ENCODE measurements around the gene PARG.
A peak's percentile ranks its signal among the peaks of the same experiment; 100 is the strongest.
"Not testable (repeated sequence)": the region's sequence is repeated elsewhere in the genome, so short reads cannot be mapped to it uniquely, and the experiment has no call there.

The PARG gene

GRCh38 chr10:49941447-49942338 lies at the start of gene PARG, which contains the start of gene TIMM23B:
TSS of gene PARG (minus strand) at chr10:49942027. CDS start at chr10:49941725, 302 bp downstream.
TSS of gene TIMM23B (plus strand) at chr10:49942053. CDS start at chr10:49942195, 142 bp downstream.
- peak; percentile 85 for DNase-seq (ENCODE audit: low spot score)

GRCh38 chr10:49988376-49988775 lies 46.5 kb upstream of the PARG start, which contains the start of gene AGAP6:
TSS of gene AGAP6 (plus strand) at chr10:49988406. CDS start at chr10:49988716, 310 bp downstream.
- not testable (repeated sequence) for DNase-seq (ENCODE audit: low spot score)

DNA sequence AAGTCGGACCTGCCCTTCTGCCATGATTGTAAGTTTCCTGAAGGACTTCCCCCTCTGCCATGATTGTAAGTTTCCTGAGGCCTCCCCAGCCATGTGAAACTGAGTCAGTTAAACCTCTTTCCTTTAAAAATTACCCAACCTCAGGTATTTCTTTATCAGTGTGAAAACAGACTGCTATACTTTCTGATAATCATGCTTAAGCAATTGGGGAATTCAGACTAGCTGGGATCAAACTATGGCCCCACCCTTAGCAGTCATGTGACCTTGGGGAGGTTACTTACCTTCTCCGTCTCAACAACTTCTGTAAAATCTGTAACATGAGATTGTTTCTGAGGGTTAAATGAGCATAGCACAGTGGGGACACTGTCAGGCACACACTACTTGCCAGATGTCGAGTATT lies 45.4 kb upstream of the PARG start:
- DNase-seq (ENCODE audit: low spot score) = not testable (repeated sequence)

DNA sequence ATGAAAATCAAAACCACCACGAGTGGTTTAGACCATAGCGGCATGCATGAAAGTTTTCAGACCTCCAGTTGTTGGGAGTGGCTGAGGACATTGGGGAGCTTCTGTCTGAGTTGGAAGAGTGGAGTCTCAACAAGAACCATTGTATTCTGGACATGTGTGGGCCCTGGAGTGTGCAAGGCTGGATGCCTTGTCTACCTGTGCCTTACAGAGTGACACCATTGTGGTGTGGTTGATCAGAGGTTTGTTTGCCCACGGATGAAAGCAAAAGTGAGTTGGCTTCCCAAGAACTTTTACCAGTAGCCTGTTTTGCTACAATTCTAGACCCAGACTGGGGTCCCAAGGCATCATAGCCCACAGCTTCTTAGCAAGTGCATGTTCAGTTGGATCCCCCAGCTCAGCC lies 35.9 kb upstream of the PARG start:
- not testable (repeated sequence) for DNase-seq (ENCODE audit: low spot score)

DNA sequence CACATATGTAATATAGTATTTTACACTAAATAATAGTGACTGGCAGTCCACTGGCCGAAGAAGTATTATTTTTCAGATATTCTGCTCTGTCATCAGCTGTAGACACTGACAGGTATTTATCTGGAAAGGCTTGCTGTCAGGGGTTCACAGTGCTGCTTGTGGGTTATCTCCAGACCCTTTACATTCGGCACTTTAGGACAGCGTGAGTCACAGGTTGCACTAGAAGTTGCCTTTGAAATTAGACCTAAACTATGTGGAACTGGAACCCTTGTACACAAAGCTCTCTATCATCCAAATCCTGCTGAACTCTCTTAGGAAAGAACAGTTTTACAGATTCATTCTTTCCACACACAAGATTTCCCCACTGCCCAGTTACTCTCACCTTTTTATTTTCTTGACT lies 30.3 kb upstream of the PARG start:
- DNase-seq (ENCODE audit: low spot score) = not testable (repeated sequence)

GRCh38 chr10:49971466-49971865 lies 29.6 kb upstream of the PARG start:
- DNase-seq (ENCODE audit: low spot score) = not testable (repeated sequence)

- DNase-seq (ENCODE audit: low spot score) = not testable (repeated sequence)
Observed at GRCh38 chr10:49970331-49970857, 28.6 kb upstream of the PARG start.

GRCh38 chr10:49953122-49953521 lies 11.3 kb upstream of the PARG start:
- DNase-seq (ENCODE audit: low spot score) = not testable (repeated sequence)

DNA sequence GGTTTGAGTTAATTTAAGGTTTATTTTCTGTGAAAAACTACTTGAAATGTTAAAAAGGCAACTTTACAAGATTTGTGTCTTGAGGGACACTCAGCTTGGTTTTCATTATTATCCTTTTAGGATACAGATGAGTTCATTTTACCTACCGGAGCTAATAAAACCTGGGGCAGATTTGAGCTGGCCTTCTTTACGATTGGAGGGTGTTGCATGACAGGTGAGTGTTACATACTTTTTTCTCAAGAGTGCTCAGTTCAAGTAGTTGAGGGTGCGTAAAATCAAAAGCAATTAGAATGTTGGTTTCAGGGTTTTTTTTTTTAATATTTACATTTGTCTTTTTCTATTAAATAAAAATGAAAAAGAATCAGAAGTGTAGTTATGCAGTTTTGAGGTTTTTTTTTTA lies 10.2 kb upstream of the PARG start:
- DNase-seq (ENCODE audit: low spot score) = not testable (repeated sequence)

GRCh38 chr10:49948737-49949136 lies 6.9 kb upstream of the PARG start:
- not testable (repeated sequence) for DNase-seq (ENCODE audit: low spot score)

- DNase-seq (ENCODE audit: low spot score) = not testable (repeated sequence)
Observed at GRCh38 chr10:49948142-49948541, 6.3 kb upstream of the PARG start.

DNA sequence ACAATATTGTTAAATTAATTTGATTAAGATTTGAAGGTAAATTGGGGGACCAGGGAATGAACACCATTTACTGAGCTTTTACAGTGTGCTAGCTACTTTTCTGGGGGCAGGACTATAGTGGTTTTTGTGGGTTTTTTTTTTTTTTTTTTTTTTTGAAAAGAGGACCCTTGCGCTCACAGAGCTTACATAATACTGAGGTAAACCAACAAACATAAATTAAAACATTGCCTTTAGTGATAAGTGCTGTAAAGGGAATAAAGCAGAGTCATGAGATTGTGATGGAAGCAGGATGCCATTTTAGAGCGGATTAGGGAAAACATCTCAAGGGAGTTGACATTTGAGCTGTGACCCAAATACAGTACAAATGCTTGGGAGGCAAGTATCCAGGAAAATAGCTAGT lies 1.8 kb upstream of the PARG start:
- not testable (repeated sequence) for DNase-seq (ENCODE audit: low spot score)

DNA sequence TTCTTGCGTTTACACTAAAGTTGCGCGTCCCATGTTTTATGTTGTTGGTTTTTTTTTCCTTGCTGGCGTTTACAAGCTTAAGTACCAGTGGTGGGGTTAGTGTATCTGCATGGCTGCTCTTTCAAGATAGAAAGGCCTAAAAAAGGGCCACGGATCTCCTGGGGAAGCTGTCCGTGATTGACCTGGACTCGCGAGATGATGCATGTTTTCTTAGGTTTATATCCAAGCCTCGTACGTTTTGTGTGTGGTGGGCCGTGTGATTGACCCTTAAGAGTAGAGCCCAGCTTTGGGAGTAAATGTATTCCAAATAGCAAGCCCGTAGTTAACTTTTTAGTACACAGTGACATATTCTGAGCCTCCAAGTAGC lies 495 bp upstream of the PARG start:
- peak; percentile 14 for DNase-seq (ENCODE audit: low spot score)

GRCh38 chr10:49931959-49932728 lies 9.7 kb downstream of the PARG start:
- not testable (repeated sequence) for DNase-seq (ENCODE audit: low spot score)

- not testable (repeated sequence) for DNase-seq (ENCODE audit: low spot score)
Observed at GRCh38 chr10:49931276-49931675, 10.6 kb downstream of the PARG start.

- DNase-seq (ENCODE audit: low spot score) = not testable (repeated sequence)
Observed at GRCh38 chr10:49923572-49923971, 18.3 kb downstream of the PARG start.

GRCh38 chr10:49922041-49922440 lies 19.8 kb downstream of the PARG start:
- not testable (repeated sequence) for DNase-seq (ENCODE audit: low spot score)

GRCh38 chr10:49917927-49918326 lies 23.9 kb downstream of the PARG start:
- DNase-seq (ENCODE audit: low spot score) = not testable (repeated sequence)

GRCh38 chr10:49916451-49916850 lies 25.4 kb downstream of the PARG start:
- not testable (repeated sequence) for DNase-seq (ENCODE audit: low spot score)

DNA sequence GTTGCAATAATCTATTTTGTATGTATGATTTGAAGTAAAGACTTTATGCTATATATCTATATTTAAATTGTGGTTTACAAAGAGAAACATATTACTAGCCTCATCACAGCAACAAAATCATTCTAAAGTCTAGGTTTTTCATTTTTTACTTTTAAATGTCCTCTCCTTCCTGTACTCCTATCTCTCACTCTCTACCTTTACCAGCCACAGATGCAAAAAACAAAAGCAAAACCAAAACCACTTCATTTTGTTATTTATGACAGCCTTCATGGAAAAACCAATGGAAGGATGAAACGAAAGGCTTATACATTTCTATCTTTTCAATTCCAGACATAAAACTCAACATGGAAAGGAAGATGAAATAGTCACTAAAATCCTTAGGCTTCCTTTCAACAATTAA lies 31.5 kb downstream of the PARG start:
- DNase-seq (ENCODE audit: low spot score) = not testable (repeated sequence)

GRCh38 chr10:49908290-49909080 lies 33.3 kb downstream of the PARG start:
- not testable (repeated sequence) for DNase-seq (ENCODE audit: low spot score)

Data from kidney tubule cell (primary cell).